Activated B cell treated with CpG ODN at 0.5 μM for 24 hours (primary cell): ENCODE measurements around the gene RAPGEF4. TPM values are rescaled to one million over a fixed set of nuclear protein-coding genes. Genes with fewer than 3 reads are reported as not detected.

Source experiments
- ATAC-seq: fragments of 200-7000 bp; cut with Tn5 transposase; one replicate; pipeline ENCODE4 v1.10.0; 2021; ENCODE audit warnings: low read depth, mild to moderate bottlenecking, moderate library complexity
- CTCF ChIA-PET: fragments of 350-600 bp; sonication (Branson Sonifier 250); formaldehyde crosslinking; loops from one replicate; lab custom pipeline; 2021; ENCODE audit warnings: antibody characterized with exemption; lab: Charles Lee
- POLR2A ChIA-PET: fragments of 350-600 bp; sonication (Branson Sonifier 250); formaldehyde crosslinking; loops from one replicate; lab custom pipeline; 2021; ENCODE audit warnings: antibody characterized with exemption; lab: Charles Lee
- DNase-seq: peaks from one replicate; pipeline ENCODE4 v3.0.0; 2022
- H3K27ac Mint-ChIP-seq: one replicate; pipeline ENCODE4 v1.8.0; 2020; ENCODE audit warnings: mixed read lengths
- H3K27me3 Mint-ChIP-seq: one replicate; pipeline ENCODE4 v1.8.0; 2021; ENCODE audit warnings: mixed read lengths
- H3K36me3 Mint-ChIP-seq: one replicate; pipeline ENCODE4 v1.8.0; 2021; ENCODE audit warnings: low read depth, mixed read lengths
- H3K4me1 Mint-ChIP-seq: one replicate; pipeline ENCODE4 v1.8.0; 2021; ENCODE audit warnings: mixed read lengths
- H3K4me3 Mint-ChIP-seq: one replicate; pipeline ENCODE4 v1.8.0; 2020; ENCODE audit warnings: mild to moderate bottlenecking, mixed read lengths
- H3K9me3 Mint-ChIP-seq: one replicate; pipeline ENCODE4 v1.8.0; 2020; ENCODE audit warnings: mixed read lengths
- CTCF ChIP-seq: fragments of 200-600 bp; IDR thresholded peaks from one replicate; pipeline ENCODE4 v1.8.0; 2022; ENCODE audit warnings: antibody characterized with exemption, mild to moderate bottlenecking
- intact Hi-C: fragments of 100-400 bp; cut with micrococcal nuclease; formaldehyde crosslinking; loops from one replicate; pipeline ENCODE4 v1.15.1; 2024
- total RNA-seq: library from RNA; stranded (reverse); gene quantifications from 2 replicates; pipeline ENCODE4 v1.2.3, GENCODE V29; 2022

The RAPGEF4 gene
- total RNA-seq, 1 donor from 2014 or later: not detected

GRCh38 chr2:172995323-172996244, 259.9 kb downstream of the RAPGEF4 start:
- intact Hi-C loops: no loop called here
- CTCF ChIA-PET: no interaction called here
- Mint-ChIP-seq H3K9me3 (no peaks in the 10 kb centered on the region), H3K27me3 (peaks cover 7% of the 10 kb centered on the region), H3K27ac (no peak overlapping the region), H3K4me1 (no peaks in the 10 kb centered on the region), H3K36me3 (no peaks in the 10 kb centered on the region), H3K4me3 (no peak overlapping the region)
- DNase-seq (no peak), ATAC-seq (no peak)
- POLR2A ChIA-PET: no interaction called here
- no peak for TF ChIP-seq CTCF

GRCh38 chr2:172996387-172996961, 260.8 kb downstream of the RAPGEF4 start:
- CTCF ChIA-PET: no interaction called here
- H3K27me3 Mint-ChIP-seq: peaks cover 11% of the 10 kb centered on the region
- no peak overlapping the region for H3K27ac Mint-ChIP-seq
- intact Hi-C loops: no loop called here
- no peaks in the 10 kb centered on the region for H3K36me3 Mint-ChIP-seq
- H3K4me3 Mint-ChIP-seq: no peak overlapping the region
- H3K4me1 Mint-ChIP-seq: no peaks in the 10 kb centered on the region
- POLR2A ChIA-PET: no interaction called here
- ATAC-seq: no peak
- no peaks in the 10 kb centered on the region for H3K9me3 Mint-ChIP-seq
- DNase-seq: no peak
- TF ChIP-seq CTCF: no peak

GRCh38 chr2:172997031-172997430, 261.4 kb downstream of the RAPGEF4 start:
- POLR2A ChIA-PET: interaction anchor here (0.5 kb wide), 1 partner anchor 33 kb away, joined by 5 read pairs; no protein-coding TSS in a partner anchor
- CTCF ChIA-PET: no interaction called here
- Mint-ChIP-seq H3K4me3 (no peak overlapping the region), H3K9me3 (no peaks in the 10 kb centered on the region), H3K36me3 (no peaks in the 10 kb centered on the region), H3K4me1 (no peaks in the 10 kb centered on the region), H3K27ac (no peak overlapping the region), H3K27me3 (peaks cover 12% of the 10 kb centered on the region)
- ATAC-seq (no peak), DNase-seq (no peak)
- TF ChIP-seq CTCF: no peak
- intact Hi-C loops: no loop called here

GRCh38 chr2:172998547-172999272, 263.1 kb downstream of the RAPGEF4 start:
- H3K4me1 Mint-ChIP-seq: no peaks in the 10 kb centered on the region
- no peaks in the 10 kb centered on the region for H3K9me3 Mint-ChIP-seq
- DNase-seq (no peak), ATAC-seq (no peak)
- H3K27ac Mint-ChIP-seq: no peak overlapping the region
- intact Hi-C loops: no loop called here
- no peak for TF ChIP-seq CTCF
- ChIA-PET POLR2A (no interaction called here), CTCF (no interaction called here)
- peaks cover 13% of the 10 kb centered on the region for H3K27me3 Mint-ChIP-seq
- H3K36me3 Mint-ChIP-seq: no peaks in the 10 kb centered on the region
- H3K4me3 Mint-ChIP-seq: no peak overlapping the region
